Measurements from ENCODE around the gene MGRN1. TPM values are rescaled to one million over a fixed set of nuclear protein-coding genes. Genes with fewer than 3 reads are reported as not detected.

MGRN1 gene
- total and polyA plus RNA-seq, 2 donors (not counting 3 experiments of a cell fraction or from before 2014, with no cell fraction given) = 15.6 to 73.0 TPM

DNA sequence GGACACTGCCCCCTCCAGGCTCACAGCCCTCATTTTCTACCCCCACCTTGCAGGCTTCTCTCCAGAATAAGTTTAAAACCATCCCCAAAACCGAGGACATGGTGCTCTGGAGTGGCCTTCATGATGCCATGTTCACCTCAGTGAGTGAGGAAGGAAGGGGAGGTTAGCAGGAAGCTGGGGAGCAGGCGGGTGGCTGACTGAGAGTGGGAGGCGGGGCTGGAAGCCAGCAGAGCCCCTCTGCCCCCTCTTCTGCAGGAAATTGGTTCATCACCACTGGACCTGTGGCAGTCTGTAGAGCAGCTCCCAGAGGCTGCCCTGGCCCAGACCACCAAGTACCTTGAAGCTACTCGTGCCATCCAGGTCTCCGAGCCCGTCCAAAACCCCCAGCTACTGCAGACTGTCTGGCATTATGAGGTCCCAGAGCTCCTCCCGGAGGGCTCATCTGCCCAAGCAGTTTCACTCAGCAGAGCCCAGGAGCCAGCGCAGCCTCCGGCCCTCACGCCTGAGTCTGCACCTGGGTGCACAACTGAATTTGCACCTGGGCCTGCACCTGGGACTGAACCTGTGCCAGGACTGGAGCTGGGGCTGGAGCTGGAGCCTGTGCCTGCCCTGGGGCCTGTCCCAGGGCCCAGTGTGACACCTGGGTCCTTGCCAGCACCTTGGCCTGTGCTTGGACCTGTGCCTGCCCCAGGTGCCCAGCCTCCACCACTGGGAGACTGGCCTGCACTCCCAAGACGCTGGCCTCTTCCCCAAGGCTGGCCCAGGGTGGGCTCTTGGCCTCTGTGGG lies 49.5 kb upstream of the MGRN1 start:
- Histone ChIP-seq H3K9ac (replicated peaks; ENCODE audit: extremely low read depth, insufficient read depth, low read length) (no peak overlapping the region), H2AFZ (ENCODE audit: low read depth, low read length) (no peak overlapping the region), H3K4me3 (replicated peaks in 1 of 3; ENCODE audit: insufficient read depth in 1 of 3, low read depth in 1 of 3, low read length in 3 of 3) (no peak overlapping the region), H3K9me3 (replicated peaks; ENCODE audit: control insufficient read depth, insufficient read depth, low read length) (no peaks in the 10 kb centered on the region), H3K27me3 (ENCODE audit: control insufficient read depth in 2 of 2, insufficient read depth in 2 of 2, low read length in 2 of 2) (peaks cover 2 to 3% of the 10 kb centered on the region in 2 experiments), H3K9me1 (replicated peaks; ENCODE audit: control insufficient read depth, extremely low read depth, insufficient read depth, low read length) (no peaks in the 10 kb centered on the region), H3K4me2 (ENCODE audit: insufficient read depth, low read length) (no peak overlapping the region), H3K79me2 (ENCODE audit: control insufficient read depth, insufficient read depth, low read length) (no peaks in the 10 kb centered on the region), H4K20me1 (replicated peaks; ENCODE audit: control insufficient read depth, extremely low read depth, insufficient read depth, low read length) (no peaks in the 10 kb centered on the region), H3K36me3 (ENCODE audit: control insufficient read depth in 2 of 2, extremely low read depth in 1 of 2, insufficient read depth in 2 of 2, low read length in 2 of 2) (no peaks in the 10 kb centered on the region), H3K27ac (ENCODE audit: insufficient read depth, low read depth, low read length) (no peak overlapping the region), H3K4me1 (ENCODE audit: control insufficient read depth, extremely low read depth, insufficient read depth, low read length) (no peaks in the 10 kb centered on the region)
- POLR2A ChIA-PET = interaction anchor here (0.6 kb wide), 1 partner anchor 305 kb away, joined by 3 read pairs; no protein-coding TSS in a partner anchor
- CTCF ChIA-PET = interaction anchor here (0.6 to 2.0 kb wide), 4 partner anchors 11 to 71 kb away, joined by 3 to 7 read pairs (median 4); no protein-coding TSS in a partner anchor
- no peak for DNase-seq (ENCODE audit: low read depth, low spot score)
- no peak for FAIRE-seq
- BruUV-seq (replicated peaks) = no TSS peak
- no peak for TF ChIP-seq JUN (IDR thresholded peaks at IDR 0.05; ENCODE audit: borderline replicate concordance, insufficient read depth, insufficient read length, low read depth)
- dilution Hi-C loops (cut with MboI; ENCODE audit: extremely low pct_ligation_motif_present, low sequenced_read_pairs) (no loop called here), intact Hi-C loops (cut with micrococcal nuclease) (no loop called here)

GRCh38 chr16:4576008-4576407 lies 48.6 kb upstream of the MGRN1 start:
- H3K4me3 ChIP-seq (replicated peaks in 1 of 3; ENCODE audit: insufficient read depth in 1 of 3, low read depth in 1 of 3, low read length in 3 of 3) = no peak overlapping the region
- TF ChIP-seq MYC (IDR thresholded peaks at IDR 0.05; ENCODE audit: low read depth, low read length) = no peak
- TF ChIP-seq GATA2 (IDR thresholded peaks at IDR 0.05; ENCODE audit: insufficient read depth, insufficient read length, low read depth, low read length) = no peak
- TF ChIP-seq POLR2A (IDR thresholded peaks at IDR 0.05; ENCODE audit: low read depth, low read length) = no peak
- TF ChIP-seq, protein P1, sequence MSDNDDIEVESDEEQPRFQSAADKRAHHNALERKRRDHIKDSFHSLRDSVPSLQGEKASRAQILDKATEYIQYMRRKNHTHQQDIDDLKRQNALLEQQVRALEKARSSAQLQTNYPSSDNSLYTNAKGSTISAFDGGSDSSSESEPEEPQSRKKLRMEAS (IDR thresholded peaks at IDR 0.05; ENCODE audit: insufficient read depth, insufficient read length) = no peak
- TF ChIP-seq, protein P2, sequence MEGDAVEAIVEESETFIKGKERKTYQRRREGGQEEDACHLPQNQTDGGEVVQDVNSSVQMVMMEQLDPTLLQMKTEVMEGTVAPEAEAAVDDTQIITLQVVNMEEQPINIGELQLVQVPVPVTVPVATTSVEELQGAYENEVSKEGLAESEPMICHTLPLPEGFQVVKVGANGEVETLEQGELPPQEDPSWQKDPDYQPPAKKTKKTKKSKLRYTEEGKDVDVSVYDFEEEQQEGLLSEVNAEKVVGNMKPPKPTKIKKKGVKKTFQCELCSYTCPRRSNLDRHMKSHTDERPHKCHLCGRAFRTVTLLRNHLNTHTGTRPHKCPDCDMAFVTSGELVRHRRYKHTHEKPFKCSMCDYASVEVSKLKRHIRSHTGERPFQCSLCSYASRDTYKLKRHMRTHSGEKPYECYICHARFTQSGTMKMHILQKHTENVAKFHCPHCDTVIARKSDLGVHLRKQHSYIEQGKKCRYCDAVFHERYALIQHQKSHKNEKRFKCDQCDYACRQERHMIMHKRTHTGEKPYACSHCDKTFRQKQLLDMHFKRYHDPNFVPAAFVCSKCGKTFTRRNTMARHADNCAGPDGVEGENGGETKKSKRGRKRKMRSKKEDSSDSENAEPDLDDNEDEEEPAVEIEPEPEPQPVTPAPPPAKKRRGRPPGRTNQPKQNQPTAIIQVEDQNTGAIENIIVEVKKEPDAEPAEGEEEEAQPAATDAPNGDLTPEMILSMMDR (IDR thresholded peaks at IDR 0.05; ENCODE audit: extremely low read depth in 1 of 2, insufficient read depth in 1 of 2, low read depth in 1 of 2, low read length in 2 of 2) = no peak
- no peak for TF ChIP-seq POLR2AphosphoS5 (IDR thresholded peaks at IDR 0.05; ENCODE audit: insufficient read depth, low read depth, low read length)
- no peak for TF ChIP-seq FOS (IDR thresholded peaks at IDR 0.05; ENCODE audit: borderline replicate concordance, insufficient read depth, low read length)
- TF ChIP-seq EZH2 (IDR thresholded peaks at IDR 0.05; ENCODE audit: borderline replicate concordance, low read depth, low read length, severe bottlenecking) = no peak
- no peak for TF ChIP-seq JUN (IDR thresholded peaks at IDR 0.05; ENCODE audit: borderline replicate concordance, insufficient read depth, insufficient read length, low read depth)
- no peaks in the 10 kb centered on the region for H3K36me3 ChIP-seq (ENCODE audit: control insufficient read depth in 2 of 2, extremely low read depth in 1 of 2, insufficient read depth in 2 of 2, low read length in 2 of 2)
- BruUV-seq (replicated peaks) = no TSS peak
- DNase-seq (ENCODE audit: low read depth, low spot score) (no peak), FAIRE-seq (no peak)
- H2AFZ ChIP-seq (ENCODE audit: low read depth, low read length) = no peak overlapping the region
- H3K9me1 ChIP-seq (replicated peaks; ENCODE audit: control insufficient read depth, extremely low read depth, insufficient read depth, low read length) = no peaks in the 10 kb centered on the region
- intact Hi-C loops (cut with micrococcal nuclease) (no loop called here), dilution Hi-C loops (cut with MboI; ENCODE audit: extremely low pct_ligation_motif_present, low sequenced_read_pairs) (no loop called here)
- ChIA-PET POLR2A (interaction anchor here (0.6 kb wide), 1 partner anchor 27 kb away, joined by 7 read pairs; no protein-coding TSS in a partner anchor), CTCF (interaction anchor here (1.7 to 2.0 kb wide), 2 partner anchors 10 to 69 kb away, joined by 5 to 7 read pairs; no protein-coding TSS in a partner anchor)
- H3K79me2 ChIP-seq (ENCODE audit: control insufficient read depth, insufficient read depth, low read length) = no peaks in the 10 kb centered on the region
- no peak overlapping the region for H3K4me2 ChIP-seq (ENCODE audit: insufficient read depth, low read length)
- H3K9ac ChIP-seq (replicated peaks; ENCODE audit: extremely low read depth, insufficient read depth, low read length) = no peak overlapping the region
- no peaks in the 10 kb centered on the region for H3K9me3 ChIP-seq (replicated peaks; ENCODE audit: control insufficient read depth, insufficient read depth, low read length)
- peaks cover 2 to 3% of the 10 kb centered on the region in 2 experiments for H3K27me3 ChIP-seq (ENCODE audit: control insufficient read depth in 2 of 2, insufficient read depth in 2 of 2, low read length in 2 of 2)
- no peak overlapping the region for H3K27ac ChIP-seq (ENCODE audit: insufficient read depth, low read depth, low read length)
- no peaks in the 10 kb centered on the region for H4K20me1 ChIP-seq (replicated peaks; ENCODE audit: control insufficient read depth, extremely low read depth, insufficient read depth, low read length)
- H3K4me1 ChIP-seq (ENCODE audit: control insufficient read depth, extremely low read depth, insufficient read depth, low read length) = no peaks in the 10 kb centered on the region

Measured in endothelial cell of umbilical vein (primary cell).